ENCODE measurements around the gene DDIT3.
A peak's percentile ranks its signal among the peaks of the same experiment; 100 is the strongest.
"Not testable (repeated sequence)": the region's sequence is repeated elsewhere in the genome, so short reads cannot be mapped to it uniquely, and the experiment has no call there.

The DDIT3 gene

DNA sequence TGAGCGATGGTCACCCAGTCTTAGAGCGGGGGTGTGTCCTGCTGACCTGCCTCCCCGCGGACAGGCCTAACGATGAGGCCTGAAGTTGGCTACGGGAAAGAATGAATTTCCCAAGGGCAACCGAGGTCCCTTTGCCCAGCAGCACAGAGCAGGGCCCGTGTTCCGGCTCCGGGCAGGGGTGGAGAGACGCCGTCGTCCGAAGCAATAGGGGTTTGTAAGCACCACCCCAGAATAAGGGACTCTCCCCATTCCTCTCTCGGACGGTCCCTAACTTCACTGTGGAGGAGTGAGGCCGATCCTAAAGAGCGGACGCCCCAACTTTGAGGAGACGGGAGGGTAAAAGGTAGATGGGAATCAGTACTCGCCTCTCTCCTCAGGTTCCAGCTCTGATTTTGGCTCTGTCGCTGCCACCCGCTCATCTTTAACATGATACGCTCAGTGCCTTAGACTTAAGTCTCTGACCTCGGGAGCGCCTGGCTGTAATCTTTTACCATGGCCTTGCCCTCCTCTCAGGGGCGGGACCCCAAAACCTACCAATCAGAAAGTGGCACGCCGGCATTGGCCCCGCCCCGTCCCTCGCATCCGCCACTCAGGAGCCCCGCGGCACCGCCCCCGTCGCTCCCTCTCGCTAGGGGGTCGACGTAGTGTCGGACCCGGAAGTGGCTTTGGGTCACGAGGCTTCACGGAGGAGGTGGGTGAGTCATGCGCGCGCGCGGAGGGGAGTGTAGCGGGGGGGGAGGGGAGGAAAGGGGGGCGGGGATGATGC is at the start of gene DDIT3:
Gene DDIT3, minus strand, starts transcription at position 462 of the 766 bp plus-strand sequence. CDS start 3,108 bp downstream, outside the sequence.
- DNase-seq (ENCODE audit: low read depth in 3 of 3), result peak; percentile 99 to 100 (median 99)

- DNase-seq (ENCODE audit: low read depth in 3 of 3), result no peak
Measured at GRCh38 chr12:57569858-57570257, 49.5 kb upstream of the DDIT3 start.

DNA sequence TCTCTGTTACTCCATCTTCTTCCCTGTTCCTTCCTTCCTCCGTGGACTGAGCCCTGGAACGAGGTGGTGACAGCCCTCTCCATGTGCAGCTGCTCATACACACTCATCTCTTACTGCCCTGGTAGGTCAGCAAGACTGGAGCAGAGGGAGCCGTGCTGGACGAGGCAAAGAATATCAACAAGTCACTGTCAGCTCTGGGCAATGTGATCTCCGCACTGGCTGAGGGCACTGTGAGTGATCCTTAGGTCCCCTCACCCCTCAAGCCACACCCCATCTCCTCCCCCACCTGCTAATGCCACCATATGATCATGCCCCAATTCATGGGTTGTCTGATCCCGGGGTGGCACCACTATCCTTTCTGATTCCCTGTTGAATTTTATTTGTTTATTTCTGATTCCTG is 48.5 kb upstream of the DDIT3 start:
- no peak for DNase-seq (ENCODE audit: low read depth in 3 of 3)

GRCh38 chr12:57564178-57564740 is 43.9 kb upstream of the DDIT3 start:
- DNase-seq (ENCODE audit: low read depth in 3 of 3), result no peak

- no peak for DNase-seq (ENCODE audit: low read depth in 3 of 3)
Measured at GRCh38 chr12:57563358-57563757, 43.0 kb upstream of the DDIT3 start.

- not testable (repeated sequence) for DNase-seq (ENCODE audit: low read depth in 3 of 3)
Measured at GRCh38 chr12:57561117-57561516, 40.8 kb upstream of the DDIT3 start.

GRCh38 chr12:57560516-57560915 is 40.2 kb upstream of the DDIT3 start:
- DNase-seq (ENCODE audit: low read depth in 3 of 3), result no peak

DNA sequence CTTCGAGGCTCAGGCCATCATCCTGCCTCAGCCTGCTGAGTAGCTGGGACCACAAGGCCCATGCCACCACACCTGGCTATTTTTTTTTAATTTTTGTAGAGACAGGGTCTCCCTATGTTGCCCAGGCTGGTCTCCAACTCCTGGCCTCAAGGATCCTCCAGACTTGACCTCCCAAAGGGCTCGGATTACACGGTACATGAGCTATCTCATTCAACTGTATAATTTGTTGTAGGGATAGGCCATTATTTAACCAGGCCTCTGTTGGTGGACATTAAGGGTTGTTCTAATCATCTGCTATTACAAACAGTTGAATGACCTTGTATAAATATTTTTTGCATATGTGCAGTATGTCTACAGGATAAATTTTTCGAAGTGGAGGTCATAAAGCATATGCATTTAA is 38.5 kb upstream of the DDIT3 start:
- no peak for DNase-seq (ENCODE audit: low read depth in 3 of 3)

DNA sequence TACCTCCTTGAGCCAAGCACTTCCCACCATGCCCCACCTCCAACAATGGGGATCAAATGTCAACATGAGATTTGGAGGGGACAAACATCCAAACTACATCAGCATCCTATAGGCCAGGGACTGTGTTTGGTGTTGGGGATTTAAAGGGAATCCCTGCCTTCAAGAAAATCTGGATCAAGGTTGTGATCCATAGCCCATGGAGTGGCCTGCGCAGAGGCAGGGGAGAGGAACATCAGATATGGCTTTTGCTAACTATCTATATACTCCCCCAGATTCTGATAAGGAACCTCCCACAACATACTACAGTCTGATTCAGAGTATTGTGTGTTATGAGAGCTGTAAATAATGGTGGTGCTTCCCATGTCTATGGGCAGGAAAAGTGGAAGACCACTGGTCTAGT is 34.6 kb upstream of the DDIT3 start:
- no peak for DNase-seq (ENCODE audit: low read depth in 3 of 3)

- DNase-seq (ENCODE audit: low read depth in 3 of 3), result no peak
Measured at GRCh38 chr12:57554453-57554852, 34.1 kb upstream of the DDIT3 start.

GRCh38 chr12:57553343-57554202 is 33.3 kb upstream of the DDIT3 start:
- DNase-seq (ENCODE audit: low read depth in 3 of 3), result no peak

GRCh38 chr12:57552835-57553313 is 32.6 kb upstream of the DDIT3 start:
- no peak for DNase-seq (ENCODE audit: low read depth in 3 of 3)

DNA sequence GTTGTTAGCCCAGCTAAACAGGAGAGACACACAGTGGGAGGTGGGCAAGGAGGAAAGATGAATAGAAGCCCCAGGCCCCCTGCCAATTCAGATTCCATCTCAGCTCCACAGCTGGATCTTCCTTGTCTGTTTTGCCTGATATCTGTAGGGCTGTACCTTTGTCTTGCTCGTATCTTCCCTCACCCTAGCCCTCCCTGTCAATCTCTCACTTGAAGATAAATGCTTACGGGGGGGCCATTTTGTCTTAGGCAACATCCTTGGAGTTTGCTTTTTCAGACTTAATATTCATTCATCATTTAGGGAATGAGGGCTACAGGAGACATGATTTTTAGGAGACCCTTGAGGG is 32.0 kb upstream of the DDIT3 start:
- no peak for DNase-seq (ENCODE audit: low read depth in 3 of 3)

GRCh38 chr12:57551637-57552305 is 31.5 kb upstream of the DDIT3 start:
- DNase-seq (ENCODE audit: low read depth in 3 of 3), result no peak

- no peak for DNase-seq (ENCODE audit: low read depth in 3 of 3)
Measured at GRCh38 chr12:57550641-57551549, 30.6 kb upstream of the DDIT3 start.

DNA sequence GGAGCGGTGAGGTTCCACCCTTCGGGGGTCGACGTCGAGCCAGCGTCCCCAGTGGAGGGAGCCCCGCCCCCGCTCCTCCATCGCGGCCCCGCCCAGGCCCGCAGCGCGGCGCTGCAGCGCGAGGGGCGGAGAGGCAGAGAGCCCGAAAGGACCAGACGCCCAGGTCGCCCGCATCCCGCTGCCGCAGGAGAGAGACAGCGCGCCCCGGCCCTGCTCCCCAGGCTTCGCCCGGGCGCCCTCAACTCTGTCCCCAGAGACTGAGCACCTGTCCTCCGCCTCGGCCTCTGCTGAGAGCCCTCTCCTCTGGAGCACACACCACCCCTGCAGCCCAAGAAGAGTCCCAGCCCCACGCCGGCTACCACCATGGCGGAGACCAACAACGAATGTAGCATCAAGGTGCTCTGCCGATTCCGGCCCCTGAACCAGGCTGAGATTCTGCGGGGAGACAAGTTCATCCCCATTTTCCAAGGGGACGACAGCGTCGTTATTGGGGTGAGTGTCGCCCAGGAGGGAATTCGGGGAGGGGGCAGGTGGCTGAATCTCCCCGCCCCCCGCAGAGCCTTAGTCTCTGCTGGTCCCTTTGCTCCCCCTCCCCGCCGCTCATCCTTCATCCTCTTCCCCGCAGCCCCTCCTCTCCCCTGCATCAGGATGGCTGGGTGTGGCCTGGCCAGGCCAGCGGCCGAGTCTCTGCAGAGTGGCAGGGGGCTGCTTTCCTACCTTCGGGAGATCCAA is 29.8 kb upstream of the DDIT3 start, which contains the start of gene KIF5A:
Gene KIF5A, plus strand, starts transcription at position 136 of the 732 bp plus-strand sequence. Its CDS starts 228 bp downstream, at position 364.
- DNase-seq (ENCODE audit: low read depth in 3 of 3), result peak in 2 of 3 experiments; percentile 31 to 61

DNA sequence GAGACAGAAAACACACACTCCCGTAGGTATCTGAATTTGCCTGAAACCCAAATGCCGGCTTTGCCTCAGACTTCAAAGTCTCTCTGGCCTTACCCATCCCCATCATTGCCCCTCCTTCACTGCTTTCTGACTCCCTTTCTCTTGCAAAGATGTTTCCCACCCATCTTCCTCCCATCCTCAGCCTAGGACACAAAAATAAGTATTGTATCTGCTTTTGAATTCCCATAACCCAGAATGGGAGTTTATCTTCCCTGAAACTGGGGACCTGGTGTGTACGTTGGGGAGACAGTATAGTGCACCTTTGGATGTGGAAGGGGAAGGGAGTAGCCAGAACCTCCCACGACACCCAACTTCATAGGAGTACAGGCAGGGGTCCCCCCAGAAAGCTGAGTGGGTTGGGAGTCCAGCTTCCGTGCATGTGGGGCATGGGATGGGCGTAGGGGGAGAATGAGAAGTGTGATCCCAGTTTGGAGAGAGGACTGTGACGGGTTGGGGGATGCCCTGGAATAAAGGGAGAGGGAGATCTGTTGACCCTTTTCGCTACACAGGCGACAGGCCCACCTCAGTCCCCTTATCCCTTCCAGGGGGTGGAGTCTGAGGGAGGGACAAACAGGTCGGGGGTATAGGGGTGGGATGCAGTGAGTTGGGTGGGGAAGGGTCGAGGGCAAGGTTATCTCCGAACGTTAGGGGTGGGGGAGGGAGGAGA is 29.0 kb upstream of the DDIT3 start:
- no peak for DNase-seq (ENCODE audit: low read depth in 3 of 3)

GRCh38 chr12:57548488-57548887 is 28.2 kb upstream of the DDIT3 start:
- no peak for DNase-seq (ENCODE audit: low read depth in 3 of 3)

- DNase-seq (ENCODE audit: low read depth in 3 of 3), result no peak
Measured at GRCh38 chr12:57548013-57548315, 27.6 kb upstream of the DDIT3 start.

All from stimulated activated CD4-positive, alpha-beta T cell treated with anti-CD3 and anti-CD28 coated beads, TNF-alpha, amount 100 ng/mL, for 24 hours (primary cell).